NCI-H748 (cell line): ENCODE measurements around the gene KLHL29.

Source experiments
- DNase-seq: peaks from one replicate; lab custom pipeline; 2025; ENCODE audit not compliant: unreplicated experiment; lab: John Stamatoyannopoulos, UW

The KLHL29 gene

GRCh38 chr2:23446916-23447315 is 61.9 kb downstream of the KLHL29 start:
- no peak for DNase-seq

- DNase-seq: no peak
These were observed 62.4 kb downstream of the KLHL29 start for GRCh38 chr2:23447405-23447804.

DNA sequence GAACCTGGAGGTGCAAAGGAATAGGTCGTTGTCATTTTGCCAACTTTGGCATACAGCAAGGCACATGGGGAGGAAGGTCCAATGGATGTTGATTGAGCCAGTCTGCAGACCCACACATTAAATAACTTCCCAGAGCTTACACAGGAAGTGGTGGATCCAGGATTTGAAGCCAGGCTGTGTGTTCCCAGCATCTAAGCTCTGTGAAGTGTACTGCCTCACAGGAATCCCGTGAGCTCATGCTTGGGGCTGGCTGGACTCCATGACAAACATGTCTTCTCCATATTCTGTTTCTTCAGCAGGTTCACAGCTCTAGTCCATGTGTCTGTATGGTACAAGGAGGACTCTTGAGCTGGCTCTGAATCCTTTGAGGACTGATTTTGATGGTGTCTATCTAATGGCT is 63.9 kb downstream of the KLHL29 start:
- DNase-seq: no peak

GRCh38 chr2:23449413-23449812 is 64.4 kb downstream of the KLHL29 start:
- DNase-seq: no peak

DNA sequence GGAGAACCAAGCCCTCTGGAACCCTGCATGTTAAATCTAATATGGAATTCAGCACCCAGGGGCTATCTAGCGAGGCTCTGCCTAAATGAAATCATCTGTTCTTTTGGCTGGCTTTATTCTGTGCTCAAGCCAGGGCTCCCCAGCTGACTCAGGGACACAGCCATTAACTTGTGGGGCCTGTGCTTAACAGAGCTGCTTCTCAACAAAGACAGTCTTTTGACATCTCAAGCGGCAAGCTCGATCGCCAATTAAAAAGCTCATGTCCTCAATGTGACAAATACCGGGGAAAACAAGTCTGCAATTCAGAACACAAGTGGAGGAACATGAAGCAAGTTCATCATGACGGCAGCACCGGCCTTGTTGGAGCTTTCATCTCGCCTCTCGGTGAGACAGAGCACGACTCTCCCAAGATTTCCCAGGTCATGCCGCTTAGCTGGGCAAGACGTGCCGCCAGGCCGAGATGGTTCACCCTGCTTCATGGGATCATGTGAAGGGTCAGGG is 64.9 kb downstream of the KLHL29 start:
- DNase-seq: no peak

DNA sequence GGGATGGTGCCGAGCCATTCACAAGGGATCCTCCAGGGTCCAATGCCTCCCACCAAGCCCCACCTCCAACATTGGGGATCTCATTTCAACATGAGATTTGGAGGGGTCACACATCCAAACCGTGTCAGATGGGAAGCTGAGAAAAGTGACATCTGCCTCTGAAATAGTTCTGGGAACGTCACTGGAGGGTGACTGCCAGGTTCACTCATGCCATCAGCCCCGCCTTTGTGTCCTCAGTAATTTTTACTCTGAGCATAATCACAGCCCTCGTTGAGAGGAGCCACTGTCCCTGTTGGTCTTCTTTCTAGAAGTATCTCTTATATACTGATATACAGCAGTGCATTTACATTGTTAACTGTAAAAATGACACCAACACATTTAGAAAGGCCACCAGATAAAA is 67.4 kb downstream of the KLHL29 start:
- DNase-seq: peak; percentile 13

- DNase-seq: no peak
These were observed 68.0 kb downstream of the KLHL29 start for GRCh38 chr2:23452853-23453420.

DNA sequence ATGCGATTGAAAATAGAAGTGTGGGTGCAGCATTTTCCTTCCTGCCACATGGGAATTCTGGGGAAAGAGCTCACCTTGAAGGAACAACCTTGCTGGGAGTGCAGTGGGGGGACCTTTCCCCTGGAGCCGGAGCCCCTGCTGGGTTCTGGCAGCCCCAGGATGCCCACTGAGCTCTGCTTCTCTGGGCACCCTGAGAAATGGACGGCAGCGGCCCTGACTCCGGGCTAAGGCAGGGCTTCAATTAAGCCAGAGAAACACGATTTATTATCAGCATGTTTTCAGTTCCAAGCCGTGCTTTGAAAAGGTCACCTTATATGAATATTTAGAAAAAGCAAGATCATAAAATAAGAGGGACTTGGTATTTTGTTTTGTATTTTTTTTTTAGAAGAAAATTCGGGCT is 68.5 kb downstream of the KLHL29 start:
- DNase-seq: no peak

DNA sequence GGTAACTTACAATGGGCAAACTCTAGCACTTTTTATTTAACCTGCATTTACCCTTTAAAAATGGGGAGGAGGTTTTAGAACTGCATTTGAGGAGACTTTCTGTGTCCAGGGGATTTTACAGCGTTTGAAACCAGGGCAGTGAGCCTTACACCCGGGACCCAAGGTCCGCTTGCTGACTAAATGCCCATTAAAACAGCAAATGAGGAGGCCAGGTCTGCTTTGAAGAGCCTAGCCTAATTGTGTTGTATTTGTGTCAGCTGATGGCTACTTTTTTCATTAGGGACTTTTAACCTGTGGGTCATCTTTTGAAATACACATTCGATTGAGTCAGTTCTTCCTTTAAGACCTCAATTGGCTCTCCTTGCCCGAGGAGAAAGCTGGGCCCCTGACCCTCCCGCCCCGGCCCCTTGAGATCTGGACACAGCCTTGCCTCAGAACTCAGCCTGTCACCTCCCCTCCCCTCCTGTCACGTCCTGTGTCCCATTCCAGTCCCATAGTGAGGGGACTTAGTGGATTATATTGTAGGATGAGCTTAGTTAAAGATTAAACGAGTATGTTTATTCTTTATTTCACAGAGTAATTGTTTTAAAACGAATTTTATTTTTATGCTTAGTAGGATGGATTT is 69.0 kb downstream of the KLHL29 start:
- no peak for DNase-seq

DNA sequence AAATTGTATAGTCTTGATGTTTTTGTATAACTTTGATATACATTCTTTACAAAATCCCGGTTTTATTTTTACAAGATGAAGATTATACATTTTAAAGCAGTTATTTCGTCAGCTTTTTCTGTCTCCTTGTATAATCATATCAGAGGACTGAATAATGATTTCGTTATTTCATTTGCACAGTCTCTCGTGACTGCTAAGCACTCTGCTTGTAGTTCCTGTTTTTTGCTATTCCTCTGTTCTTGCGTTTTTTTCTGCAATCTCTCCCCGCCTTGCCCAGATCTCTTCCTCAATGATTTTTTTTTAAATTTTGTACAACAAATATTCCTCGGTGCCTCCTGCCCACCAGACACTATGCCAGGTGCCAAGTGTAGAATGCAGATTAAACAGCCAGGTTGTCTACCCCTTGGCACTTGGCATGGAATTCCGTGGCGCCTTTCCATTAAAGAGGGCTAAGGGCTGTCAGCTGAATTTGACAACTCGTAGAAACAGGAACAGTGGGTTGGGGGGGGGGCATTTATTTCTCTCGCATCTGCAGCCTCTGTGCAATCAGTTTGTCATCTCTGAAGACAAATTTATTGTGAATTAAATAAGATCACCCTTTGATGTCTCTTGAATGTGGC is 69.6 kb downstream of the KLHL29 start:
- DNase-seq: no peak

DNA sequence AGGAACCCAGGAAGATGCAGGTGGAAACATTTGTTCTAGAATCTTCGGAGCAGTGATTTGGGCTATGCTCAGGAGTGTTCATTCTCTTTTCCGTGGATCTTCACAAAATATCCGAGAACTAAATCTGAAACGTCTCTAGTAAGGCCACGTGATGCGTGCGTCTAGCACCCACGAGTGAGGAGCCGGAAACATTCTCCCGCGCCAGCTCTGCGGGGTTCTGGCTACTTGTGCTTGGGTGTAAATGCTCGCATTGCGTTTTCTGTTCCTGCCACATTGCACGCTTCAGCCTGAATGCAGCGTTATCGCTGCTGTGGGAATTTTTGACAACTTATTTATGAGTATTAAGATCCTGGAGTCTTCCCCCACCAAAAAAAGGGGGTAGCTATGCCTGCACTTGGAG is 71.4 kb downstream of the KLHL29 start:
- DNase-seq: no peak

- no peak for DNase-seq
These were observed 72.1 kb downstream of the KLHL29 start for GRCh38 chr2:23456881-23457760.

DNA sequence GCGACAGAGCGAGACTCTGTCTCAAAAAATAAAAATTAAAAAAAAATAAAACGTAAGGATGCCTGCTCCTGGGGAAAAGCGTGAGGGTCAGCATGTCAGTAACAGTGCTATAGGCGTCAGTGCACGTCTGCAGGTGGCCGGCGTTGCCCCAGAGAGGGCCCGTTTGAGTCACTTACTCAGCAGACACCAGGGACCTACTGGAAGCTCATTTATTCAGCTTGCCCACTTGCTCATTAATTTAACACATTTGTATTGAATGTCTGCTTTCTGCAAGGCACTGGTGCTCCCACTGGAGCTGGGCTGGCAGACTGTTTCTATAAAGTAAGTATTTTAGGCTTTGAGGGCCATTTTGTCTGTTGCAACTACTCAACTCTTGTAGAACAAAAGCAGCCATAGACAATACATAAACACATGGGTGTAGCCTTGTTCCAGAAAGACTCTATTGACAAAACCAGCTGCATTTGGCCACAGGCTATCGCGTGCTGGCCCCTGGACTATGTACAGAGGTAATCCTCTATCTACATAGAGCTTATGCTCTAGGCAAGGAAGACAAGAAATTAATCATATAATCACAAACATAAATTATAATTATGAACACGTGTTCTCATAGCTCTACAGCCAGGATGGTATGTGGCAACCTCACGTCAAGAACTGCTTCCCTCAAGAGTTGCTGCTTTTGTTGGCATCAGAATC is 73.2 kb downstream of the KLHL29 start:
- peak; percentile 30 for DNase-seq

- no peak for DNase-seq
These were observed 74.1 kb downstream of the KLHL29 start for GRCh38 chr2:23459032-23459431.

DNA sequence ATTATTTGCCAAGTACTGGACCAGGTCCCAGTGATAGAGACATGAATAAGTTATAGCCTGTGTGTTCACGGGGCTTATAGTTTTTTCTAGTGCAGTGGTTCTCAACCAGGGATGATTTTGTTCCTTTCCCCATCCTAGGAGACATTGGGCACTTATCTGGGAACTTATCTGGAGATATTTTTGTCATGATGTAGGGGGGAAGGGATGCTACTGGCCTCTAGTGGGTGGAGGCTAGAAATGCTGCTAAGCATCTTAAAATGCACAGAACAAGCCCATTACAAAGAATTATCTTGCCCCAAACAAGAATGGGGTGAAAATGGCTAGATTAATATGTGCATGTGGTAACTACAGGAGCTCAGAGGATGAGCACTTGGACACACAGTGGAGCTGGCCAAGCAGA is 75.2 kb downstream of the KLHL29 start:
- DNase-seq: peak; percentile 15

DNA sequence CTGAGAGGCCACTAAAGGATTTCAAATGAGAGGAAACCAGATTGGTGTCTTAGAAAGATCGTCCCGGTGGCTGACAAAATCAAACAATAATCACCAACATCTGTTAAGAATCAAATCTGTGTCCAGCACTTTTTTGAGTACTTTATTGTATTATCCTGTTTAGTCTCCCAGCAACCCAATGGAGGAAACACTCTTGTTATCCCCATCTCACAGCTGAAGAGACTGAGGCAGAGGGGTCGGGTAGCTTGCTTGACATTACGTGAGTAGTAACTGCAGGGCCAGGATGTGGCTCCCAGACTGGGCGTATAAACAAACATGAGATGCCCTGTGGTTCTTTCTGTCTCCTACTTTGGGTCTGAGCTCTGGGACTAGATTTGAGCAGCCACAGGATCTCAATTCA is 76.0 kb downstream of the KLHL29 start:
- DNase-seq: no peak

DNA sequence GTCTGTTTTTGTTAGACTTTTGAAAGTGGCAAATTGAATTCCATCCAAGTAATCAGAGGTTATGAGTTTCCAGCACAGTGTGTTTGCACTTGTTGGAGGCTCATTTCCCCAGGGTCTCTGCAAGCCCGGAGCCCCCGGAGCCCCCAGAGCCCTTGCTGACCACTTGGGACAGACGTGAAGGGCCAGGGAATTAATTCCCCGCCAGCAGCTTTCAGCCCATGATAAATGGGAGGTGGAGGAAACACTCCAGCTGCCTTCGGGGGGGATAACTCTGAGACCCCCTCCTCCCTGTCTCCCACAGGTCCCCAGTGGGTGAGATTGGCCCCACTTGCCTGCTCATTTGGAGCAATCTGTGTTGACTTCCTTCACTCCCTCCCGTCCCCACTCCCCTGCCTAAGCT is 79.2 kb downstream of the KLHL29 start:
- no peak for DNase-seq

DNA sequence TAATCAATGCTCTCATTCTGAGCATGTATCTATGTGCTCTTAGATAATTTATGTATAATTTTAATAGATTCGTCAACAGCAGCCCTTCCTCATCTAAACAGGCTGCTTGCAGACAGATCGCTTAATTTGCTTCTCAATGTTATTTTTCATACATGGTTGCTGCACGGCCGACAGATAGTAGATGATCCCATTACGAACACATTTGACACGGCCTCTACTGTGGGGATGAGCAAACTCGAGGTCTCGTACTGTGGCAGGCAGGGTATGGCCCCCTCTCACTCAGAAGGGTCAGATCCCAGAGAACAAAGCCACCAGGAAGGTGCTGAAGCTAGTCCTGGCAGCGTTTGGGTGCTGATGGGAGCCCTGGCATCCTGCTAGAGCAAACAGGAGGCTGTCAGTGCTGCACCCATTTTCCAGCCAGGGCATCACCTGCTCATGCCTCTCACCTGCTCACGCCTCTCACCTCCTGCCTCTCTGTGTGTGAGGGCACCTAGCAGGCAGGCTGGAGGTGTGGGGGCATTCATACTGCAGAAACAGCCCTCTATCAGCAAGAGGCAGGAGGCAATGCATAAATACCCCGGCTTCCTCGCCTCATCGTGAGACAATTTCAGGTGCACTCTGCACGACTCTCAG is 80.0 kb downstream of the KLHL29 start:
- DNase-seq: no peak

DNA sequence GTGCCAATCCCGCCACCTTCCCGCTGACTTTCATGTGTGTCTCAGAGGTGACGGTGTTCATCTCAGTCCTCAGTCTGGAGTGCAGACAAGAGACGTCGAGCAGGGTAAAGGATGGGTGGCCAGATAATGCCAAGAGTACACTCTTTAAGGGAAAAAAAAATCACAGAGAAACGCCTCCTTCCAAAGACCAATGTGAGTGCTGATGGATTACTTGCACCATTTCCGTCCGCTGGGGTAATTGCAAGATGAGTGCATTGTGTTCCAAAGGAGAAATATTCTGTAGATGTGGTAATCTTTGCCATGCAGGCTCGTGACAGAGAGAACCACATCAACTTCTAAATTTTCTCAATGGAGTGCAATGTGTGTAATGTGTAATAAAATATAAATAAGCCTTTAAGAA is 81.0 kb downstream of the KLHL29 start:
- DNase-seq: no peak

GRCh38 chr2:23467618-23468017 is 82.6 kb downstream of the KLHL29 start:
- DNase-seq: no peak
